ENCODE data around the gene TFIP11. TPM values are rescaled to one million over a fixed set of nuclear protein-coding genes. Genes with fewer than 3 reads are reported as not detected.

Gene TFIP11
- total and polyA plus RNA-seq, 2 of the 13 experiments (the other 11 are each of a cell fraction or from before 2014, with no cell fraction given) = 15.4 to 22.8 TPM

- TF ChIP-seq KIAA2018 (CRISPR knock-in tag; IDR thresholded peaks at IDR 0.05; ENCODE audit: borderline replicate concordance) = no peak
- TF ChIP-seq RARG (CRISPR knock-in tag; IDR thresholded peaks at IDR 0.05; ENCODE audit: low read depth) = no peak
- no peak for TF ChIP-seq TCF12 (IDR thresholded peaks at IDR 0.05)
- peak; percentile 75; the same call in 1 of the 2 replicates for TF ChIP-seq TCF12 (CRISPR knock-in tag; IDR thresholded peaks at IDR 0.05)
- TF ChIP-seq MIXL1 (CRISPR knock-in tag; IDR thresholded peaks at IDR 0.05) = 0 out of 2 replicates have a peak, but pooled peaks have one; percentile 49
- TF ChIP-seq ZNF552 (CRISPR knock-in tag; IDR thresholded peaks at IDR 0.05; ENCODE audit: borderline replicate concordance) = peak; percentile 82; the same call in 1 of the 2 replicates
- TF ChIP-seq RAD21 (CRISPR knock-in tag; IDR thresholded peaks at IDR 0.05) = 0 out of 2 replicates have a peak, but pooled peaks have one; percentile 17
- no peak for TF ChIP-seq HOXA9 (CRISPR knock-in tag; IDR thresholded peaks at IDR 0.05; ENCODE audit: borderline replicate concordance)
- TF ChIP-seq ERF (CRISPR knock-in tag; IDR thresholded peaks at IDR 0.05) = peak; percentile 56
- TF ChIP-seq HNRNPUL1 (IDR thresholded peaks at IDR 0.05; ENCODE audit: low read depth, low read length) = no peak
- peak; percentile 98 for TF ChIP-seq TFE3 (CRISPR knock-in tag; IDR thresholded peaks at IDR 0.05)
- TF ChIP-seq BRD4 (CRISPR knock-in tag; IDR thresholded peaks at IDR 0.05) = peak; percentile 78
- TF ChIP-seq KMT2A (CRISPR knock-in tag; IDR thresholded peaks at IDR 0.05) = peak; percentile 92
- peak; percentile 83 for TF ChIP-seq AGO2 (optimal IDR thresholded peaks at IDR 0.05; ENCODE audit: low read depth, low read length)
- TF ChIP-seq ETV5 (CRISPR knock-in tag; IDR thresholded peaks at IDR 0.05; ENCODE audit: borderline replicate concordance) = peak; percentile 56; the same call in 1 of the 2 replicates
- TF ChIP-seq SP5 (CRISPR knock-in tag; IDR thresholded peaks at IDR 0.05; ENCODE audit: borderline replicate concordance, low read depth) = peak; percentile 96
Observed at GRCh38 chr22:26483439-26484359, 28.6 kb downstream of the TFIP11 start, which contains the start of the genes HPS4 and SRRD (continued).

All from HepG2 (cell line).